HUES6 (cell line): ENCODE results near the gene PDZD2.

Experiments
- H3K27ac ChIP-seq: 2 replicates; pipeline ENCODE4 v1.7.0; 2013; ENCODE audit warnings: low read depth, mild to moderate bottlenecking, low read length, inconsistent platforms
- H3K27me3 ChIP-seq: 2 replicates; pipeline ENCODE4 v1.6.1; 2013; ENCODE audit warnings: low read length; ENCODE audit not compliant: control insufficient read depth, insufficient read depth
- H3K36me3 ChIP-seq: 2 replicates; pipeline ENCODE4 v1.6.1; 2013; ENCODE audit warnings: low read length; ENCODE audit not compliant: control insufficient read depth, insufficient read depth
- H3K4me1 ChIP-seq: 2 replicates; pipeline ENCODE4 v1.6.1; 2013; ENCODE audit warnings: low read length; ENCODE audit not compliant: control insufficient read depth, insufficient read depth
- H3K4me3 ChIP-seq: 2 replicates; pipeline ENCODE4 v1.5.1; 2013; ENCODE audit warnings: low read depth, low read length
- H3K9ac ChIP-seq: one replicate; pipeline ENCODE4 v1.6.1; 2013; ENCODE audit warnings: mild to moderate bottlenecking, low read length
- H3K9me3 ChIP-seq: 2 replicates; pipeline ENCODE4 v1.6.1; 2013; ENCODE audit warnings: low read depth, low read length; ENCODE audit not compliant: control insufficient read depth, insufficient read depth

The PDZD2 gene

DNA sequence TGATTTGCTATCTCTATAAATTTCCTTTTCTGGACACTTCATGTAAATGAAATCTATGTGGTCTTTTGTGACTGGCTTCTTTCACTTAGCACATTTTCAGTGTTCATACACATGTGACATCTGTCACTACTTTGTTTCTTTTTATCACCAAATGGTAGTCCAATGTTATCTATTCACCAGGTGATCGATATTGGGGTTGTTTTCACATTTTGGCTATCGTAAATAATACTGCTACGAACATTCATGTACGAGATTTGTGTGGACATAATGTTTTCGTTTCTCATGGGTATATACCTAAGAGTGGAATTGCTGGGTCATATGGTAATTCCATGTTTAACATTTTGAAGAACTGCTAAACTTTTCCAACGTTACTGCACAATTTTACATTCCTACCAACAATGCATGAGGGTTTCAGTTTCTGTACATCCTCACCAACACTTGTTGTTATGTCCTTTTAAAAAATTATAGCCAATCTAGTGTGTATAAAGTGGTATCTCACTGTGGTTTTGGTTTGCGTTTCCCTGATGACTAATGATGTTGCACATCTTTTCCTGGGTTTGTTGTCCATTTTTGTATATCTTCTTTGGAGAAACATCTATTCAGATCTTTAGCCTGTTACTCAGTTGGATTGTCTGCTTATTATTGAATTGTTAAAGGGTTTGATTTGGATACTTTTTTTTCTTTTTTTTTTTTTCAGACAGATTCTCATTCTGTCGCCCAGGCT lies 263.0 kb downstream of the PDZD2 start:
- Histone ChIP-seq H3K27me3 (no peaks in the 10 kb centered on the region), H3K9ac (no peak overlapping the region), H3K4me3 (no peak overlapping the region), H3K27ac (no peak overlapping the region), H3K36me3 (no peaks in the 10 kb centered on the region), H3K9me3 (peaks cover 2% of the 10 kb centered on the region; the same call in 1 of the 2 replicates), H3K4me1 (no peaks in the 10 kb centered on the region)

DNA sequence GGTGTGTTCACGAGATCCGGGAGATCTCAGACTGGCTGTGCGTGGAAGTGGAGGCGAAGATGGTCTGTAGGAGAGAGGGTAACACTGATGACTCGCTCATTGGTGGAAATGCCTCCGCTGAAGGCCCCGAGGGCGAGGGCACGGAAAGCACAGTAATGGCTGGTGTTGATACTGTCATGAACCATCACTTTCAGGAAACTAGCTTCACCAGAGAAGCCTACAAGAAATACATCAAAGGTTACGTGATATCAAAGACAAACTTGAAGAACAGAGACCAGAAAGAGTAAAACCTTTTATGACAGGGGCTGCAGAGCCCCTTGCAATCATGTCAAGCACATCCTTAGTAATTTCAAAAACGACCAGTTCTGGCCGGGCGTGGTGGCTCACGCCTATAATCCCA lies 269.5 kb downstream of the PDZD2 start:
- H3K9ac ChIP-seq = no peak overlapping the region
- no peaks in the 10 kb centered on the region for H3K36me3 ChIP-seq
- no peaks in the 10 kb centered on the region for H3K27me3 ChIP-seq
- H3K4me1 ChIP-seq = peaks cover 1% of the 10 kb centered on the region; the same call in 1 of the 2 replicates
- no peak overlapping the region for H3K4me3 ChIP-seq
- H3K9me3 ChIP-seq = no peaks in the 10 kb centered on the region
- no peak overlapping the region for H3K27ac ChIP-seq

DNA sequence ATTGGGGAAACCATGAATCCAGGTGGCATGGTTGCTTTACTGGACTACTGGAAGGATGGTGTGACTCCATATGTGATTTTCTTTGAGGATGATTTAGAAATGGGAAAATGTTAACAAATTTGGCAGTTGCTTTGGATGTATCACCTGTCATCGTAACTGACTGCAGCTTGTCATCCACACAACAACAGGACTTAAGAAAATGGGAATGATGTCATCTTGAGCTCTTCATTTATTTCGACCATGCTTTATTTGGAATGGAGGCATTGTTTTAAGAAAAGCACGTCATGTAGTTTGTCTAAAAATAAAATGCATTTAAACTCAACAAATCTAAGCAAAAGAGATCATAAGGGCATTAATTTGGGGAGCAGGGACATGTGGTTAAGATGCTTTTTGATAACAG lies 270.1 kb downstream of the PDZD2 start:
- H3K9me3 ChIP-seq = no peaks in the 10 kb centered on the region
- H3K4me1 ChIP-seq = peaks cover 7% of the 10 kb centered on the region; the same call in 1 of the 2 replicates
- H3K27me3 ChIP-seq = no peaks in the 10 kb centered on the region
- H3K36me3 ChIP-seq = no peaks in the 10 kb centered on the region
- H3K9ac ChIP-seq = no peak overlapping the region
- no peak overlapping the region for H3K4me3 ChIP-seq
- H3K27ac ChIP-seq = no peak overlapping the region

DNA sequence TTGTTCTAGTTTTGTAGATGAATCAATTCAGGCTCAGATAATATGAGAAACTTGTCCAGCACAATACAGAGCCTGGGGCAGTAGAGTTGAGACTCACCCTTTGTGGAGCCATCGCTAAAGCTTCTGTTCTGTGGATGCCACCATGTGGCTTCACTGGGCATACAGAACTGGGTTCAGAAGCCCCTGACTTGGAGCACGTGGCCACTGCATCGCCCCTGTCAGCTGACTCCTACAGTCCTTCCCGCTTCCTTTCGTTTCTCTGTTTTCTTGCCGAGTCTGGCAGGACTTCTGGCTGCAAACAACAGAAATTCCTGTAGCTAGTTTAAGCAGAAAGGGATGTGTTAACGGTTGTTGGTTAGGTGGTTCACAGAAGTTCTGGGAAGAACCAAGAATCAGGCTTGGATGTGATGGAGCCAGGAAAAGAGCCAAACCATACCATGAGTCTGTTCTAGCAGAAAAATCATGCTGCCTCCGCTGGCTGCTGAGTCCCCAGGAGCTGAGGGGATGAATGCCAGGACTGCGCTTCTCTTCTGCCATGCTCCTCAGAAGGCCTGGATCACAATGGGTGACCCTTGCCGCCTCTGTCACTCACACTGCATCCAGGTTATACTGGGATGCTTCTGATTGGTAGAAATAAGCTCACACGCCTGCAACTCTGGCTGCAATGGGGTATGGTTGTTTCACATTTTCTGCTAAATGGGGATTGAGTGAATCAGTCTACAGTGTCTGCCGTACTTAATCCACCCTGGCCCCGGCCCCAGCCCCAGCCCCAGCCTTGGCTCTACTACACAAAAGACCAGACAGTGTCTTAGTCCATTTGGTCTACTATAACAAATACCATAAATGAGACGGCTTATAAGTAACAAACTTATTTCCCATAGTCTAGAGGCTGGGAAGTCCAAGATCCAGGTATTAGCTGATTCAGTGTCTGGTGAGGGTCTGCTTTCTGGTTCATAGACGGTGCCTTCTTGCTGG lies 272.6 kb downstream of the PDZD2 start:
- H3K27me3 ChIP-seq = no peaks in the 10 kb centered on the region
- no peak overlapping the region for H3K4me3 ChIP-seq
- no peak overlapping the region for H3K27ac ChIP-seq
- H3K36me3 ChIP-seq = no peaks in the 10 kb centered on the region
- no peaks in the 10 kb centered on the region for H3K9me3 ChIP-seq
- no peak overlapping the region for H3K9ac ChIP-seq
- H3K4me1 ChIP-seq = peaks cover 7% of the 10 kb centered on the region; the same call in 1 of the 2 replicates

DNA sequence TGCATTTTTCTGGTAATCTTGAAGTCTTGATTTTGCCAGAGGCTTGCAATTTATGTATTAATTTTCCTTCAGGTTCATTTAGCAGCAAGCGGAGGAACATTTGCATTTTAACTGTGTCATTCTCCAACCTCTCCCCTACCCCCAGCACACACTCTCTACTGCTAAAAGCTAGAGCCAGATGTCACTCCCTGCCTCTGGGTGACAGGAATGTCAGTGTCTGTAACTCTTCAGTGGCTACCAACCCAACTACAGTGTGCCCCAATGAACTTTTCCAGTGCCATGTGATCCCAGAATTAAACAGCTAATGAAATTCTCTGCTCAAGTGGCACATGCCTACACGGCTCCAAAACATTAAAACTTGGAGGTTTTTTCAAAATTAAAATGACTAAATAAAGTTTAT lies 274.9 kb downstream of the PDZD2 start:
- H3K9me3 ChIP-seq = no peaks in the 10 kb centered on the region
- no peaks in the 10 kb centered on the region for H3K27me3 ChIP-seq
- H3K27ac ChIP-seq = no peak overlapping the region
- H3K4me3 ChIP-seq = no peak overlapping the region
- H3K36me3 ChIP-seq = no peaks in the 10 kb centered on the region
- peaks cover 7% of the 10 kb centered on the region for H3K4me1 ChIP-seq
- H3K9ac ChIP-seq = no peak overlapping the region

DNA sequence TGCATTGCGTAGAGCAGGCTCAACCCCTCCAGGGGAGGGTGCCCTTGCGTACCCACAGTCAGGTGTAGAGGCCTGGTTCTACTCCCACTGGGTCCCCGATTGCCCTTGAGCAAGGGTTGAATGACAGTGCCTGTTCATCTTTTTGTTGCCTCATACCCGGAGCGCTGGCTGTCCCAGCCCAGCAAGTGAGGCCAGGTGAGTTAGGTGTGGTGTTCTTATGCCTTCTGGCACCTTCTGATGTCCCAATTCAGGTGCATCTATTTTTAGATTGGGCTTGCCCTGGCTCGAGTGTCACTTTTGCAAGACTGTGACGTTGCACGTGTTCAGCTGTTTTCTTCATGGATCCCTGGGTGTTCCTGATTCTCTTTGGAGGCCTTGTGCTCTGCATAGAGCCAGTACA lies 277.4 kb downstream of the PDZD2 start:
- Histone ChIP-seq H3K4me1 (peaks cover 7% of the 10 kb centered on the region), H3K27me3 (no peaks in the 10 kb centered on the region), H3K27ac (no peak overlapping the region), H3K9me3 (no peaks in the 10 kb centered on the region), H3K36me3 (no peaks in the 10 kb centered on the region), H3K4me3 (no peak overlapping the region), H3K9ac (no peak overlapping the region)

DNA sequence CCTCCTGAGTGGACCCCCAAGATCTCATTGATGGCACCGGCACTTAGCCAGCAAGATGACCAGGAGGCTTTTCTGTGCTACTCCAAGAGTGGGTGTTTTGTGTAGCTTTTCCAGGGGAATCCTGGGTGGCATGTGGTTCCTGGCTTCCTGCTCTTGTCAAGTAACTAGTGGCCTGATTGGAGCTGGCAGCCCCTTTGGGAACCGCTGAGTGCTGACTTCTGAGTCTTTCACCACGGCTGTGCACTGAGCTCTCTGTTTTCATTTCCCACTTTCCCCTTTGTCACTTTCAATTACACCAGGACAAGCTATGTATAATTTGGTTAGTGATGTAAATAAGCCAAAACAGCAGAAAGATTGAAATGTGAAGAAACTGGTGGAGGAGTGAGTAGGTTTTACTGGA lies 279.8 kb downstream of the PDZD2 start:
- H3K9me3 ChIP-seq = no peaks in the 10 kb centered on the region
- H3K4me1 ChIP-seq = peaks cover 10% of the 10 kb centered on the region
- H3K9ac ChIP-seq = no peak overlapping the region
- no peak overlapping the region for H3K4me3 ChIP-seq
- H3K27ac ChIP-seq = no peak overlapping the region
- H3K27me3 ChIP-seq = no peaks in the 10 kb centered on the region
- H3K36me3 ChIP-seq = no peaks in the 10 kb centered on the region

DNA sequence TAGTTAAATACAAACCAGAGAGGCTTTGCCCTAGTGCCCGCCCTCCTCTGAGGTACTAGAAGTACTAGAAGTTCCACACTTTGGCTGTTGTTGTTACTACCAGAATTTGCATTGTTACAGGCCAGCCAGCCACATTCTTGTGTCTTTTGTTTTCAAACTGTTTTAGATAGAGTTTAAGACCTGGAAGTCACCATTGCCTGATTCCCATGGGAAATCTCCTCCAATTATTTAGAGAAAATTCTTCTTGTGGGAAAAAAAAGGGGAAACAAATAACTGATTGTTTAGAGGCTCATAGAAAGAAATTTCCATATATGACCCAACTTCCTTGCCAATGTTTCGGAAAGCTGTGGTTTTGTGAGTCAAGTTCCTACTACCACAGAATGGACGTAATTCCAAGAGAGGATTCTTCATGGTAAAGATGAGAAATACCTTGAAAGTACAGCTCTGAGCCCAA lies 282.9 kb downstream of the PDZD2 start:
- Histone ChIP-seq H3K27me3 (no peaks in the 10 kb centered on the region), H3K9ac (no peak overlapping the region), H3K27ac (no peak overlapping the region), H3K36me3 (no peaks in the 10 kb centered on the region), H3K4me3 (no peak overlapping the region), H3K4me1 (peaks cover 7% of the 10 kb centered on the region; the same call in 1 of the 2 replicates), H3K9me3 (no peaks in the 10 kb centered on the region; the same call in 1 of the 2 replicates)

DNA sequence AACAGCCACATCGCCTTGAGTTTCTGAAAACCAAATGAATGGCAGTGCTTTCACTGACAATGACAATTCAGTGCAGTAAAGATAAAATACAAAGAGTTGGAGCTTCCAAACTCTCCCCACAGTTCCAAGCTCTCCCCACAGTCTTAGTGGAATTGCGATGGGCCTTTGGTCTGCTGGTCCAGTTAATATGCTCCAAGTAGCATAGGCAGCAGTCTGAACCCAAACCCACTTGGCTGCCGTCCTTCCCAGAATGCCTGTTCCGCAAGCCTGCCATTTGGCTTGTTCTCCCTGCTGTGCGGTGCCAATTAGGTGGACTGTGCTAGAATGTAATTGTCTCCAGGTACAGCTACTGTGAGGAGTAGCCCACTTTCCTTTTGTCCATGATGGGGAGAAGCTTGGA lies 285.1 kb downstream of the PDZD2 start:
- H3K9me3 ChIP-seq = no peaks in the 10 kb centered on the region; the same call in 1 of the 2 replicates

DNA sequence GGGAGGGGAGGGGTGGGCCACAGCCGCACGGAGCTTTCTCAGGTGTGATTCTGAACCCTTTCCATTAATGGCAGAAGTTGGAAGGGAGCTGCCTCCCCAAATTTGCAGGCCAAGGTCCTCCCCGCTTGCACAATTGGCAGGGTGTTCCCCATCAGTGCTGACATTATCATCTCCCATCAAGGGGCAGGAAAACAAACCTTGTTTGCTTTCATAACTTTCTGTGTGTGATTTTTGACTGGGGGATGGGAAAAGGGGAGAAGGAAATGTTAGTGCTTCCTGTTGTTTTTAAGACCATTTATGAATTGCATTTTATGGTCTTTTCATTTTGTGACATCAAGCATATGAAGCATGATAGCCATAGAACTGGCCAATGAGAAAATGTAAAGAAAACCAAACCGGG lies 292.9 kb downstream of the PDZD2 start:
- Histone ChIP-seq H3K27me3 (no peaks in the 10 kb centered on the region), H3K9ac (no peak overlapping the region), H3K9me3 (no peaks in the 10 kb centered on the region), H3K27ac (no peak overlapping the region), H3K4me1 (peaks cover 3% of the 10 kb centered on the region), H3K4me3 (no peak overlapping the region), H3K36me3 (no peaks in the 10 kb centered on the region)

More for the DNA sequence above, 285.1 kb downstream of the PDZD2 start:
- no peak overlapping the region for H3K27ac ChIP-seq
- no peaks in the 10 kb centered on the region for H3K27me3 ChIP-seq
- no peak overlapping the region for H3K9ac ChIP-seq
- peaks cover 8% of the 10 kb centered on the region; the same call in 1 of the 2 replicates for H3K4me1 ChIP-seq
- no peak overlapping the region for H3K4me3 ChIP-seq
- H3K36me3 ChIP-seq = no peaks in the 10 kb centered on the region

DNA sequence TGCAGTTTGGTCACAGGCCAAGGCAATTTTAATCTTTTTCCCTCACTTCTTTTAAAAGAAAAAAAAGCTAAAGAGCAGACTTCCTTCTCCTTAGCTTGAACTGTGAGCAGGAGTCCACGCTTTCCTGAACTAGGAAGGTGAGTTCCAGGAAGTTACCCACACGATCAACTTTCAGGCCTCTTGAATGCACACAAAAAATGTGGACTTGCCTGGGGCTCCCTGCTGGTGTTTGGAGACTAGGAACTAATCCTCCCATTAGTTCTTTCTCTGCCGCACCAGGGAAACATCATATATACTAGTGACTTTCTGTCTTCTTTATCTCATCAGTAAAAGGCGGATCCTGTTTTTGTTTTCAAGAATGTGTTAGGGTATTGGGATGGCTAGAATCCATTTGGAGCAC lies 295.2 kb downstream of the PDZD2 start:
- Histone ChIP-seq H3K27me3 (no peaks in the 10 kb centered on the region), H3K9me3 (no peaks in the 10 kb centered on the region), H3K4me1 (peaks cover under 1% of the 10 kb centered on the region), H3K4me3 (no peak overlapping the region), H3K36me3 (no peaks in the 10 kb centered on the region), H3K27ac (no peak overlapping the region), H3K9ac (no peak overlapping the region)
